IMR-90 (cell line): ENCODE results near the gene ANKRD34C. TPM values are rescaled to one million over a fixed set of nuclear protein-coding genes. Genes with fewer than 3 reads are reported as not detected.

Experiments used
- ATAC-seq: fragments of 200-7000 bp; cut with Tn5 transposase; 2 replicates; pipeline ENCODE4 v1.9.1; 2020; ENCODE audit warnings: low read depth, mild to moderate bottlenecking, moderate library complexity
- BruUV-seq: library from RNA; stranded (reverse); fragments of 400-500 nt; replicated peaks from 2 replicates; lab custom pipeline; 2021; lab: Mats Ljungman, UMichigan
- CTCF ChIA-PET: fragments of 300-600 bp; formaldehyde crosslinking; extraction: SDS; loops from one replicate; lab custom pipeline; 2021; ENCODE audit warnings: antibody characterized with exemption; lab: Yijun Ruan, JAX
- POLR2A ChIA-PET: fragments of 300-600 bp; sonication (Branson Sonifier 250); formaldehyde crosslinking; loops from one replicate; lab custom pipeline; 2022; ENCODE audit warnings: antibody characterized with exemption; ENCODE audit not compliant: unreplicated experiment; lab: Charles Lee
- DNase-seq: peaks from one replicate; pipeline ENCODE4 v3.0.0; 2013
- H2AFZ ChIP-seq: replicated peaks from 2 replicates; pipeline ENCODE3; 2013; ENCODE audit warnings: low read length, mild to moderate bottlenecking; ENCODE audit not compliant: poor library complexity
- H2AK5ac ChIP-seq: 2 replicates; pipeline ENCODE4 v1.6.1; 2013; ENCODE audit warnings: low read depth, low read length, inconsistent platforms
- H2AK9ac ChIP-seq: replicated peaks from 2 replicates; pipeline ENCODE3; 2013; ENCODE audit warnings: mild to moderate bottlenecking, low read depth, low read length, moderate library complexity; ENCODE audit not compliant: poor library complexity
- H2BK120ac ChIP-seq: 2 replicates; pipeline ENCODE4 v1.6.1; 2013; ENCODE audit warnings: low read depth, low read length, inconsistent platforms
- H2BK15ac ChIP-seq: 3 replicates; pipeline ENCODE4 v1.6.1; 2013; ENCODE audit warnings: low read depth, low read length, inconsistent platforms
- H2BK20ac ChIP-seq: 2 replicates; pipeline ENCODE4 v1.6.1; 2013; ENCODE audit warnings: low read depth, mild to moderate bottlenecking, inconsistent platforms, low read length, moderate library complexity
- H2BK5ac ChIP-seq: 2 replicates; pipeline ENCODE4 v1.6.1; 2013; ENCODE audit warnings: mild to moderate bottlenecking, low read depth, low read length, inconsistent platforms; ENCODE audit not compliant: poor library complexity, severe bottlenecking
- H3K14ac ChIP-seq: replicated peaks from 2 replicates; pipeline ENCODE4 v1.6.1; 2013; ENCODE audit warnings: low read depth, low read length, inconsistent platforms
- H3K18ac ChIP-seq: 2 replicates; pipeline ENCODE4 v1.6.1; 2013; ENCODE audit warnings: low read depth, low read length, control low read depth
- H3K23ac ChIP-seq: 2 replicates; pipeline ENCODE4 v1.6.1; 2013; ENCODE audit warnings: low read depth, low read length, inconsistent platforms
- H3K27ac ChIP-seq: 2 replicates; pipeline ENCODE4 v1.5.1; 2013; ENCODE audit warnings: mild to moderate bottlenecking, control low read depth, low read length; ENCODE audit not compliant: insufficient read depth
- H3K27me3 ChIP-seq: 2 replicates; pipeline ENCODE4 v1.6.1; 2013; ENCODE audit warnings: low read length; ENCODE audit not compliant: control insufficient read depth, insufficient read depth
- H3K36me3 ChIP-seq: 2 replicates; pipeline ENCODE4 v1.6.1; 2013; ENCODE audit warnings: low read length, mixed read lengths; ENCODE audit not compliant: control insufficient read depth, insufficient read depth
- H3K4ac ChIP-seq: 2 replicates; pipeline ENCODE4 v1.6.1; 2013; ENCODE audit warnings: low read depth, low read length, inconsistent platforms
- H3K4me1 ChIP-seq: 2 replicates; pipeline ENCODE4 v1.6.1; 2013; ENCODE audit warnings: low read length, mixed read lengths; ENCODE audit not compliant: control insufficient read depth, insufficient read depth
- H3K4me2 ChIP-seq: 2 replicates; pipeline ENCODE4 v1.6.1; 2013; ENCODE audit warnings: low read depth, mild to moderate bottlenecking, control low read depth, low read length, moderate library complexity
- H3K4me3 ChIP-seq: 2 replicates; pipeline ENCODE4 v1.5.1; 2013; ENCODE audit warnings: low read depth, mild to moderate bottlenecking, control low read depth, low read length, moderate library complexity; ENCODE audit not compliant: insufficient read depth
- H3K56ac ChIP-seq: 2 replicates; pipeline ENCODE4 v1.6.1; 2013; ENCODE audit warnings: low read length, inconsistent platforms; ENCODE audit not compliant: insufficient read depth; ENCODE audit errors: extremely low read depth
- H3K79me1 ChIP-seq, 2 experiments: 2 replicates each; pipeline ENCODE4 v1.6.1; 2013; ENCODE audit warnings: low read length in 2 of 2, inconsistent platforms in 1 of 2, low read depth in 1 of 2
- H3K9ac ChIP-seq: 2 replicates; pipeline ENCODE4 v1.6.1; 2013; ENCODE audit warnings: low read depth, low read length, control low read depth
- H3K9me1 ChIP-seq: 2 replicates; pipeline ENCODE4 v1.6.1; 2013; ENCODE audit warnings: low read length, inconsistent platforms; ENCODE audit not compliant: insufficient read depth
- H3K9me3 ChIP-seq: 2 replicates; pipeline ENCODE4 v1.6.1; 2013; ENCODE audit warnings: low read length; ENCODE audit not compliant: control insufficient read depth, insufficient read depth
- H4K20me1 ChIP-seq: 2 replicates; pipeline ENCODE4 v1.6.1; 2013; ENCODE audit warnings: low read length, inconsistent platforms; ENCODE audit not compliant: insufficient read depth
- H4K5ac ChIP-seq: 2 replicates; pipeline ENCODE4 v1.6.1; 2013; ENCODE audit warnings: mild to moderate bottlenecking, low read depth, low read length, control low read depth
- H4K8ac ChIP-seq, 2 experiments: 2 replicates each; pipeline ENCODE4 v1.6.1; 2013; ENCODE audit warnings: low read depth in 2 of 2, low read length in 2 of 2, control low read depth in 1 of 2, inconsistent platforms in 1 of 2
- H4K91ac ChIP-seq: 2 replicates; pipeline ENCODE4 v1.6.1; 2013; ENCODE audit warnings: low read depth, low read length, inconsistent platforms; ENCODE audit not compliant: insufficient read depth
- CEBPB ChIP-seq: IDR thresholded peaks from 2 replicates; pipeline ENCODE4 v1.6.1; 2012; ENCODE audit warnings: low read depth, low read length, improper control_type of control experiment
- CHD1 ChIP-seq: IDR thresholded peaks from 2 replicates; pipeline ENCODE4 v1.6.1; 2012; ENCODE audit warnings: low read depth, low read length, improper control_type of control experiment
- CTCF ChIP-seq: conservative IDR thresholded peaks from 2 replicates; pipeline ENCODE4 v1.5.1; 2012; ENCODE audit warnings: mild to moderate bottlenecking, low read depth, low read length, improper control_type of control experiment
- ELK1 ChIP-seq: fragments of 150-350 bp; IDR thresholded peaks from 2 replicates; pipeline ENCODE4 v1.6.1; 2016; ENCODE audit warnings: low read depth, mild to moderate bottlenecking, low read length, moderate library complexity, borderline replicate concordance
- FOS ChIP-seq: fragments of 150-350 bp; IDR thresholded peaks from 2 replicates; pipeline ENCODE4 v1.6.1; 2016; ENCODE audit warnings: low read depth, low read length
- MAFK ChIP-seq: IDR thresholded peaks from 2 replicates; pipeline ENCODE4 v1.6.1; 2012; ENCODE audit warnings: low read depth, low read length, improper control_type of control experiment
- MAZ ChIP-seq: IDR thresholded peaks from 2 replicates; pipeline ENCODE4 v1.6.1; 2012; ENCODE audit warnings: low read depth, mild to moderate bottlenecking, low read length, improper control_type of control experiment, moderate library complexity, borderline replicate concordance
- MXI1 ChIP-seq: IDR thresholded peaks from 2 replicates; pipeline ENCODE4 v1.6.1; 2012; ENCODE audit warnings: low read depth, mild to moderate bottlenecking, low read length, moderate library complexity, borderline replicate concordance
- NFE2L2 ChIP-seq: fragments of 150-350 bp; IDR thresholded peaks from 2 replicates; pipeline ENCODE4 v1.6.1; 2016; ENCODE audit warnings: low read depth, mild to moderate bottlenecking, low read length
- RFX5 ChIP-seq: IDR thresholded peaks from 2 replicates; pipeline ENCODE4 v1.8.0; 2012; ENCODE audit warnings: low read depth, mild to moderate bottlenecking, low read length, moderate library complexity
- SMC3 ChIP-seq: fragments of 150-350 bp; IDR thresholded peaks from 2 replicates; pipeline ENCODE4 v1.6.1; 2016; ENCODE audit warnings: low read depth, mild to moderate bottlenecking, antibody characterized with exemption, low read length, moderate library complexity
- WGBS, 2 experiments: methylation state at CpG; one replicate each; pipeline versions ENCODE4 v1.1.5 to v1.1.7; 2013; ENCODE audit warnings: missing lambda C conversion rate in 2 of 2; ENCODE audit not compliant: insufficient read length in 1 of 2; ENCODE audit errors: extremely low coverage in 2 of 2; 5-methylcytosine and 5-hydroxymethylcytosine counted together
- dilution Hi-C: fragments of 300-500 bp; cut with HindIII; formaldehyde crosslinking; loops from one replicate; pipeline ENCODE4 v1.14.3; 2018; ENCODE audit warnings: low sequenced_read_pairs; ENCODE audit not compliant: unreplicated experiment
- in situ Hi-C: fragments of 300-500 bp; cut with MboI; formaldehyde crosslinking; loops from 3 replicates; pipeline ENCODE4 v1.14.3; 2019; ENCODE audit warnings: low sequenced_read_pairs, inconsistent platforms, mixed read lengths
- intact Hi-C: fragments of 100-400 bp; cut with micrococcal nuclease; formaldehyde crosslinking; loops from 2 replicates; pipeline ENCODE4 v1.10.0; 2022
- polyA plus RNA-seq, 3 experiments: library from polyadenylated mRNA; depleted of rRNA; stranded (reverse); fragments of >200 nt; gene quantifications; 2 replicates each; pipeline ENCODE4 v1.2.3, GENCODE V29; 2012; ENCODE audit warnings: low replicate concordance in 1 of 3
- total RNA-seq: library from RNA; depleted of rRNA; stranded (reverse); fragments of >200 nt; gene quantifications from 2 replicates; pipeline ENCODE4 v1.2.3, GENCODE V29; 2012
- TF ChIP-seq, protein P1 (sequence below): fragments of 150-350 bp; IDR thresholded peaks from 2 replicates; pipeline ENCODE4 v1.6.1; 2017; ENCODE audit warnings: mild to moderate bottlenecking, antibody characterized with exemption, low read length, low read depth

Gene ANKRD34C
- total and polyA plus RNA-seq, 2 of the 4 experiments (the other 2 are of a cell fraction), result not detected

DNA sequence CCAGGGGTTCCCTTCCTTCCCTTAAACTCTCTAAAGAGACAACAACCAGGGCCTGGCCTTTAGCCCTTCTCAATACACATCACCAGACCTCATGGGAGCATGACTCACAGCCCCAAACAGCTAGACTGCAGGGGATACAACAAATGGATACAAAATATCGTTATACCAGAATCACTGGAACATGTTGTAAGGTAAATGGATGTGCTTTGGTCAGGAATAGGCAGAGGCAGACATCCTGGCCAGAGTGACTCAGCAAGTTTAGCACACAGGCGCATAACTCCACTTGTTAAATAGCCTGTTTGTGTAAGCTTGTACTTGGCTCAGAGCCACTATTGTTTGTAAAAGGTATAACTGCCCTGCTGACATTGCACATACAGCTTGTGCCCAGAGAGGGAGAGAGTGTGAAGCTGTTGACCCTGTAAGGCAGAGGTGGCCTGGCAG, 46.7 kb downstream of the ANKRD34C start:
- peak overlapping the region; percentile 38; the same call in 1 of the 2 replicates for H3K14ac ChIP-seq
- POLR2A ChIA-PET, result no interaction called here
- CTCF ChIA-PET, result interaction anchor here (1.8 kb wide), 1 partner anchor 10 kb away, joined by 6 read pairs; no protein-coding TSS in a partner anchor
- H2BK120ac ChIP-seq, result peak overlapping the region; percentile 41; the same call in 1 of the 2 replicates
- peak overlapping the region in 1 of 2 experiments; percentile 31; a peak in 1 of 4 replicates for H4K8ac ChIP-seq
- H2BK20ac ChIP-seq, result peak overlapping the region; percentile 14; the same call in 1 of the 2 replicates
- no peak for TF ChIP-seq RFX5
- TF ChIP-seq ELK1, result no peak
- TF ChIP-seq MAZ, result no peak
- no peak for TF ChIP-seq CHD1
- TF ChIP-seq, protein P1, sequence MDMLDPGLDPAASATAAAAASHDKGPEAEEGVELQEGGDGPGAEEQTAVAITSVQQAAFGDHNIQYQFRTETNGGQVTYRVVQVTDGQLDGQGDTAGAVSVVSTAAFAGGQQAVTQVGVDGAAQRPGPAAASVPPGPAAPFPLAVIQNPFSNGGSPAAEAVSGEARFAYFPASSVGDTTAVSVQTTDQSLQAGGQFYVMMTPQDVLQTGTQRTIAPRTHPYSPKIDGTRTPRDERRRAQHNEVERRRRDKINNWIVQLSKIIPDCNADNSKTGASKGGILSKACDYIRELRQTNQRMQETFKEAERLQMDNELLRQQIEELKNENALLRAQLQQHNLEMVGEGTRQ, result no peak
- TF ChIP-seq NFE2L2, result peak; percentile 91
- no peak for TF ChIP-seq MXI1
- no peak for TF ChIP-seq CTCF
- TF ChIP-seq MAFK, result 0 out of 2 replicates have a peak, but pooled peaks have one; percentile 22
- TF ChIP-seq SMC3, result no peak
- TF ChIP-seq FOS, result no peak; the same call in 1 of the 2 replicates
- TF ChIP-seq CEBPB, result no peak
- H3K27me3 ChIP-seq, result no peaks in the 10 kb centered on the region
- dilution Hi-C loops (no loop called here), intact Hi-C loops (no loop called here), in situ Hi-C loops (no loop called here)
- H2AK9ac ChIP-seq, result peak overlapping the region; percentile 3
- peaks cover 9% of the 10 kb centered on the region for H3K36me3 ChIP-seq
- no TSS peak for BruUV-seq
- H2AK5ac ChIP-seq, result peak overlapping the region; percentile 11; the same call in 1 of the 2 replicates
- peak overlapping the region; percentile 19; the same call in 1 of the 2 replicates for H4K5ac ChIP-seq
- H2BK5ac ChIP-seq, result peak overlapping the region; percentile 53
- H3K4me2 ChIP-seq, result no peak overlapping the region
- no peak overlapping the region for H3K4me3 ChIP-seq
- H3K4ac ChIP-seq, result peak overlapping the region; percentile 52
- H3K79me1 ChIP-seq, result peaks cover 11 to 22% of the 10 kb centered on the region in 2 experiments; a peak in 2 of 4 replicates
- no peak overlapping the region for H2BK15ac ChIP-seq
- no peak overlapping the region for H3K9ac ChIP-seq
- H3K4me1 ChIP-seq, result peaks cover 3% of the 10 kb centered on the region
- peak; percentile 90 for ATAC-seq
- H3K9me1 ChIP-seq, result peaks cover 9% of the 10 kb centered on the region; the same call in 1 of the 2 replicates
- peak overlapping the region; percentile 49; the same call in 1 of the 2 replicates for H4K91ac ChIP-seq
- no peaks in the 10 kb centered on the region for H3K9me3 ChIP-seq
- H3K23ac ChIP-seq, result no peak overlapping the region
- no peaks in the 10 kb centered on the region; the same call in 1 of the 2 replicates for H4K20me1 ChIP-seq
- peak overlapping the region; percentile 5 for H3K18ac ChIP-seq
- 0 out of 2 replicates have a peak overlapping the region, but pooled peaks have one; percentile 10 for H3K27ac ChIP-seq
- WGBS, 2 experiments, result 80% methylated on average over 1 of the region's 2 CpGs; no CpG with 5 or more reads in 1 of the 2 experiments
- H3K56ac ChIP-seq, result no peak overlapping the region
- peak overlapping the region; percentile 9 for H2AFZ ChIP-seq
- peak; percentile 68 for DNase-seq
